ENCODE measurements around the gene TMC6. TPM values are rescaled to one million over a fixed set of nuclear protein-coding genes. Genes with fewer than 3 reads are reported as not detected.

TMC6 gene
- total and polyA plus RNA-seq, 2 of the 13 experiments (the other 11 are each of a cell fraction or from before 2014, with no cell fraction given) = 48.4 to 99.1 TPM

DNA sequence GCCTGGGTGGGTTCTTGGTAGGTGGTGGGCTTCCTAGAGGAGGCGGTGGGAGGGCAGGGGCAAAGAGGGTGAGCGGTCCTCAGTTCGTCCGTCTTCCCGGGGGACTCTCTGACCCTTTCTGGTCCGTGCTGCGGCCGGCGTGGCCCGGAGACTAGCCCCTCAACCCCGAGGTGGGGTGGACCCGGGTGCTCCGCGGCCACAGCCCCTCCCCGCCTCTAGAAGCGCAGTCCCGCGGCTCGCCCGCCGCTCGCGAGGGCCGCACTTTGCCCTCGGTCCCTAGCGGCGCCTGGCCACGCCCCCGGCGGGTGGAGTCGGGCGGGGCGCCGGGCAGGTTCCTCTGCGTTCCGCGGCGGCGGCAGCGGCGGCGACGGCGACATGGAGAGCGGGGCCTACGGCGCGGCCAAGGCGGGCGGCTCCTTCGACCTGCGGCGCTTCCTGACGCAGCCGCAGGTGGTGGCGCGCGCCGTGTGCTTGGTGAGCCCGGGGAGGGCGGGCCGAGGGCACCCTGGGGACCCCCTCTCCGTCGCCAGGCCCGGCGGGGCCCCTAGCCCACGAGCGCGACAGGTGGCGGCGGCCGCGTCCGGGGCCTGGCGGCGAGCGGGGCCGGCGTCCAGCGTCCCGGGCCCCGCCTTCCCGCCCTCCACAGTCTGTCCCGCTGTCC, 39.8 kb upstream of the TMC6 start, which contains the start of gene SYNGR2 (continued):
- TF ChIP-seq, protein P1, sequence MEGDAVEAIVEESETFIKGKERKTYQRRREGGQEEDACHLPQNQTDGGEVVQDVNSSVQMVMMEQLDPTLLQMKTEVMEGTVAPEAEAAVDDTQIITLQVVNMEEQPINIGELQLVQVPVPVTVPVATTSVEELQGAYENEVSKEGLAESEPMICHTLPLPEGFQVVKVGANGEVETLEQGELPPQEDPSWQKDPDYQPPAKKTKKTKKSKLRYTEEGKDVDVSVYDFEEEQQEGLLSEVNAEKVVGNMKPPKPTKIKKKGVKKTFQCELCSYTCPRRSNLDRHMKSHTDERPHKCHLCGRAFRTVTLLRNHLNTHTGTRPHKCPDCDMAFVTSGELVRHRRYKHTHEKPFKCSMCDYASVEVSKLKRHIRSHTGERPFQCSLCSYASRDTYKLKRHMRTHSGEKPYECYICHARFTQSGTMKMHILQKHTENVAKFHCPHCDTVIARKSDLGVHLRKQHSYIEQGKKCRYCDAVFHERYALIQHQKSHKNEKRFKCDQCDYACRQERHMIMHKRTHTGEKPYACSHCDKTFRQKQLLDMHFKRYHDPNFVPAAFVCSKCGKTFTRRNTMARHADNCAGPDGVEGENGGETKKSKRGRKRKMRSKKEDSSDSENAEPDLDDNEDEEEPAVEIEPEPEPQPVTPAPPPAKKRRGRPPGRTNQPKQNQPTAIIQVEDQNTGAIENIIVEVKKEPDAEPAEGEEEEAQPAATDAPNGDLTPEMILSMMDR (CRISPR knock-in tag; IDR thresholded peaks at IDR 0.05) = peak; percentile 32; the same call in 1 of the 2 replicates
- no peak for TF ChIP-seq SMAD9 (CRISPR knock-in tag; IDR thresholded peaks at IDR 0.05)
- TF ChIP-seq, protein P2, sequence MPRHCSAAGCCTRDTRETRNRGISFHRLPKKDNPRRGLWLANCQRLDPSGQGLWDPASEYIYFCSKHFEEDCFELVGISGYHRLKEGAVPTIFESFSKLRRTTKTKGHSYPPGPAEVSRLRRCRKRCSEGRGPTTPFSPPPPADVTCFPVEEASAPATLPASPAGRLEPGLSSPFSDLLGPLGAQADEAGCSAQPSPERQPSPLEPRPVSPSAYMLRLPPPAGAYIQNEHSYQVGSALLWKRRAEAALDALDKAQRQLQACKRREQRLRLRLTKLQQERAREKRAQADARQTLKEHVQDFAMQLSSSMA (CRISPR knock-in tag; IDR thresholded peaks at IDR 0.05) = peak; percentile 87; the same call in 1 of the 2 replicates
- TF ChIP-seq ZNF766 (CRISPR knock-in tag; IDR thresholded peaks at IDR 0.05; ENCODE audit: borderline replicate concordance) = peak; percentile 72
- TF ChIP-seq MAFK (conservative IDR thresholded peaks at IDR 0.05 in 1 of 2, IDR thresholded peaks at IDR 0.05 in 1 of 2; ENCODE audit: low read length in 2 of 2) = no peak
- no peak for TF ChIP-seq ELF1 (CRISPR knock-in tag; IDR thresholded peaks at IDR 0.05)
- TF ChIP-seq CENPBD1 (CRISPR knock-in tag; IDR thresholded peaks at IDR 0.05; ENCODE audit: borderline replicate concordance, low read depth) = no peak
- TF ChIP-seq, protein P3, sequence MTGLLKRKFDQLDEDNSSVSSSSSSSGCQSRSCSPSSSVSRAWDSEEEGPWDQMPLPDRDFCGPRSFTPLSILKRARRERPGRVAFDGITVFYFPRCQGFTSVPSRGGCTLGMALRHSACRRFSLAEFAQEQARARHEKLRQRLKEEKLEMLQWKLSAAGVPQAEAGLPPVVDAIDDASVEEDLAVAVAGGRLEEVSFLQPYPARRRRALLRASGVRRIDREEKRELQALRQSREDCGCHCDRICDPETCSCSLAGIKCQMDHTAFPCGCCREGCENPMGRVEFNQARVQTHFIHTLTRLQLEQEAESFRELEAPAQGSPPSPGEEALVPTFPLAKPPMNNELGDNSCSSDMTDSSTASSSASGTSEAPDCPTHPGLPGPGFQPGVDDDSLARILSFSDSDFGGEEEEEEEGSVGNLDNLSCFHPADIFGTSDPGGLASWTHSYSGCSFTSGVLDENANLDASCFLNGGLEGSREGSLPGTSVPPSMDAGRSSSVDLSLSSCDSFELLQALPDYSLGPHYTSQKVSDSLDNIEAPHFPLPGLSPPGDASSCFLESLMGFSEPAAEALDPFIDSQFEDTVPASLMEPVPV (CRISPR knock-in tag; IDR thresholded peaks at IDR 0.05) = no peak
- TF ChIP-seq ZNF24 (IDR thresholded peaks at IDR 0.05) = no peak
- TF ChIP-seq ZSCAN30 (CRISPR knock-in tag; IDR thresholded peaks at IDR 0.05) = no peak; the same call in 1 of the 2 replicates
- TF ChIP-seq MXD4 (CRISPR knock-in tag; IDR thresholded peaks at IDR 0.05) = peak; percentile 85
- TF ChIP-seq KLF6 (CRISPR knock-in tag; IDR thresholded peaks at IDR 0.05) = peak; percentile 82
- TF ChIP-seq KDM3A (CRISPR knock-in tag; IDR thresholded peaks at IDR 0.05; ENCODE audit: low read depth) = no peak
- TF ChIP-seq MXI1 (IDR thresholded peaks at IDR 0.05; ENCODE audit: borderline replicate concordance, low read depth, low read length) = peak; percentile 87; the same call in 2 of the 3 replicates
- TF ChIP-seq ZNF260 (CRISPR knock-in tag; IDR thresholded peaks at IDR 0.05; ENCODE audit: borderline replicate concordance, low read depth) = no peak
- peak; percentile 82 for TF ChIP-seq PATZ1 (CRISPR knock-in tag; IDR thresholded peaks at IDR 0.05)
- TF ChIP-seq IKZF5 (CRISPR knock-in tag; IDR thresholded peaks at IDR 0.05) = peak; percentile 47; the same call in 1 of the 2 replicates
- peak; percentile 78; the same call in 1 of the 2 replicates for TF ChIP-seq ZBTB43 (CRISPR knock-in tag; conservative IDR thresholded peaks at IDR 0.05)
- no peak for TF ChIP-seq ZNF747 (CRISPR knock-in tag; IDR thresholded peaks at IDR 0.05; ENCODE audit: borderline replicate concordance)

Measured in HepG2 (cell line).